ENCODE results near the gene CYP46A1.
A peak's percentile ranks its signal among the peaks of the same experiment; 100 is the strongest.

The CYP46A1 gene

DNA sequence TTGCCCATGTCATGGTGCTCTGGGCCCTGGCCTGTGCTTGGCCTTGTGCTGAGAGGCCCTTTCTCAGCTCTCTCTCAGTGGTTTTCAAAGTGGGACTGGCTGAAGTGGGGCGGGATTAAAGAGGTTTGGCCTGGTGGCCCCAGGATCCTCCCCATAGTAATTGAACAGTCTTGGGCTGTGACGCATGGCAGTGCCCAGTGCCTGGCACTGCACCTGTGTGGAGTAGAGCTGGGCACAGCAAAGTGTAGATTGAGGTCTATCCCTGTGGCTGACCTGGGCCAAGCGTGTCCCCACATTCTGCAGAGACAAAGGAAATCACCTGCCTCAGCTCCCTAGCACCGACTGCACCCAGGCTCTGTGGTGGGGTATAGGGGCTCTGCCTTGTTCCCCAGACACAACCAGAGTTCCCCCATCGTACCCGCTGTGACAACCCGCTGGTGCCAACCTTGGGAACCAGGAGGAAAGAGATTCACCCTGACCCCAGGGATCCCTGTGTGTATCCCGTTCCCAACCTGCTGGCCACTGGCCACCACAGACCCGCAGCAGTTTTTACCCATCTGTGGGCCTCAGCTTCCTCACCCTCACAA lies 9.9 kb upstream of the CYP46A1 start:
- TF ChIP-seq, protein P1, sequence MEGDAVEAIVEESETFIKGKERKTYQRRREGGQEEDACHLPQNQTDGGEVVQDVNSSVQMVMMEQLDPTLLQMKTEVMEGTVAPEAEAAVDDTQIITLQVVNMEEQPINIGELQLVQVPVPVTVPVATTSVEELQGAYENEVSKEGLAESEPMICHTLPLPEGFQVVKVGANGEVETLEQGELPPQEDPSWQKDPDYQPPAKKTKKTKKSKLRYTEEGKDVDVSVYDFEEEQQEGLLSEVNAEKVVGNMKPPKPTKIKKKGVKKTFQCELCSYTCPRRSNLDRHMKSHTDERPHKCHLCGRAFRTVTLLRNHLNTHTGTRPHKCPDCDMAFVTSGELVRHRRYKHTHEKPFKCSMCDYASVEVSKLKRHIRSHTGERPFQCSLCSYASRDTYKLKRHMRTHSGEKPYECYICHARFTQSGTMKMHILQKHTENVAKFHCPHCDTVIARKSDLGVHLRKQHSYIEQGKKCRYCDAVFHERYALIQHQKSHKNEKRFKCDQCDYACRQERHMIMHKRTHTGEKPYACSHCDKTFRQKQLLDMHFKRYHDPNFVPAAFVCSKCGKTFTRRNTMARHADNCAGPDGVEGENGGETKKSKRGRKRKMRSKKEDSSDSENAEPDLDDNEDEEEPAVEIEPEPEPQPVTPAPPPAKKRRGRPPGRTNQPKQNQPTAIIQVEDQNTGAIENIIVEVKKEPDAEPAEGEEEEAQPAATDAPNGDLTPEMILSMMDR (conservative IDR thresholded peaks at IDR 0.05; ENCODE audit: low read length), result no peak
- no peak for DNase-seq (ENCODE audit: low read depth)

DNA sequence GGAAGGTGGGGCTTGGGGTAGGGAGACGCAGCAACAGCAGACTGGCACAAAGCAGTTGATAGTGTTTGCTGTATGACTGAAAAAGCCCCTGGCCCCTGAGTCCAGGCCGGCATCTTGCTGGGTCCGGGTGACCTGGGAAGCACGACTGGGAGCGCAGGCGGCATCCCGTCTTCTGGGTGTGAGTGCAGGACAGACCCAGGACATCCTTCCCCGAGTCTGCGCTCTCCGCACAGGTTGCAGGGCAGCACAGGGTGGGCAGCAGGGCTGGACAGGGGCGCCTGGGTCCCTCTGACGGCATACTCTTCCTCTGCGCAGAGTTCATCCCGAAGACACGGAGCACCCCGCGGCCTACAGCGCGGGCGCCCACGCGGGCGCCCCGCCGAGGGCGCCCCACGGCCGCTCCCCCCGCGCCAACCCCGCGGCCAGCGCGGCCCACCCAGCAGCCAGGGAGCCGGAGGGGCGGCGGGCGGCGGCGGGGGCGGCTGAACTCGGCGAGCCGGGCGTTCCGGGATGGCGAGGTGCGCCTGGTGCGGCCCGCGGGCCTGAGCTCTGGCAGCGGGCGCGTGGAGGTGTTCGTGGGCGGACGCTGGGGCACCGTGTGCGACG lies 9.2 kb upstream of the CYP46A1 start:
- no peak for DNase-seq (ENCODE audit: low read depth)
- H3K4me3 ChIP-seq (ENCODE audit: low read length), result no peak overlapping the region
- TF ChIP-seq, protein P1 (conservative IDR thresholded peaks at IDR 0.05; ENCODE audit: low read length), result no peak

More for the DNA sequence above, 9.9 kb upstream of the CYP46A1 start:
- no peak overlapping the region for H3K4me3 ChIP-seq (ENCODE audit: low read length)

DNA sequence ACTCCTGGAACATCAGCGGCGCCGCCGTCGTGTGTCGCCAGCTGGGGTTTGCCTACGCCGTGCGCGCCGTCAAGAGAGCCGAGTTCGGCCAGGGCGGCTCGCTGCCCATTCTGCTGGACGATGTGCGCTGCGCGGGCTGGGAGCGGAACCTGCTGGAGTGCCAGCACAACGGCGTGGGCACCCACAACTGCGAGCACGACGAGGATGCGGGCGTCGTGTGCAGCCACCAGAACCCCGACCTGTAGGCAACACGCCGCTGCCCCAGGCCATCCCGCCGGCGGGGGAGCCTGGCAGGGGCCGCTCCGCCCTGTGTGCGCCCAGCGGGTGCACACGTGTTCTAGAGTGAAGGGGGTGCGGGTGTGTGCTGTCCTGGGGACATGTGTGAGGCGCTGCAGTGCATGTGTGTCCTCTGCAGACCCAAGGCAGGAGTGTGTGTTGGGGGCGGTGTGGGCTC lies 8.7 kb upstream of the CYP46A1 start:
- DNase-seq (ENCODE audit: low read depth), result no peak
- TF ChIP-seq, protein P1 (conservative IDR thresholded peaks at IDR 0.05; ENCODE audit: low read length), result no peak
- no peak overlapping the region for H3K4me3 ChIP-seq (ENCODE audit: low read length)

DNA sequence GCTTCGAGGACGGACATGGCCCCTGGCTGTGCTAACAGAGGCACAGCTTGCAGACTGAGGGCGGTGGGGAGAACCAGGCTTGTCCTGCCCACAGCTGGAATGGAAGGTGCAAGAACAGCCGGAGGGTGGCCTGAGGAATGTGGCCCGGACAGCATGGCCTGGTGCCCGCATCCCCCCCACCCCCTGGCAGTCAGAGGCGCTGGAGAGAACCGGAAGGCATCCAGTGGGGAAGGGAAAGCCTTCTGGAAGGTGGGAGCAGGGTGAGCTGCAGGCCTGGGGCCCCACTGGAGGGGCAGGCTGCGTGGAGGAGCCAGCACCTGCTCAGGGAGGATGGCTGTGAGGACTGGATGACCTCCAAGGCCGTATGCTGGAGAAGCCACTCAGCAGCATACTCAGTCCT lies 8.1 kb upstream of the CYP46A1 start:
- H3K4me3 ChIP-seq (ENCODE audit: low read length), result no peak overlapping the region
- TF ChIP-seq, protein P1 (conservative IDR thresholded peaks at IDR 0.05; ENCODE audit: low read length), result no peak
- no peak for DNase-seq (ENCODE audit: low read depth)

DNA sequence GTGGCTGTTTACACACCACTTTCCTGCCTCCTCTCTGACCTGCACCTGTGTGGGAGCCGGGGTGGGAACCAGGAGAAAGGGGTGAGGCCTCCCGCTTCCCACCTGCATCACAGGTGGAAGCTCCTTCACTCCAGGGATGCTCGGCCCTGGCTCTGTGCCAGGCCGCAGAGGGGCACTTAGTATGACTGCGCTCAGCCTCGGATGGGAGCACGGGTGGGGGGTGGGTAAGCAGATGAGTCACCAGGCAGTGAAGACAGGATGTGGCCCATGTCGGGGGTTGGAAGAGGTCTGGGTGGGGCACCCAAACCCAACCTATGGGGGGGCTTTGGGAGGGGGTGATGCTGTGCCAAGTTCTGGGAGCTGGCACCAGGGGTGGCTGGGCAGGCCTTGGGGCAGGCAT lies 7.4 kb upstream of the CYP46A1 start:
- DNase-seq (ENCODE audit: low read depth), result no peak
- H3K4me3 ChIP-seq (ENCODE audit: low read length), result no peak overlapping the region
- TF ChIP-seq, protein P1 (conservative IDR thresholded peaks at IDR 0.05; ENCODE audit: low read length), result no peak

DNA sequence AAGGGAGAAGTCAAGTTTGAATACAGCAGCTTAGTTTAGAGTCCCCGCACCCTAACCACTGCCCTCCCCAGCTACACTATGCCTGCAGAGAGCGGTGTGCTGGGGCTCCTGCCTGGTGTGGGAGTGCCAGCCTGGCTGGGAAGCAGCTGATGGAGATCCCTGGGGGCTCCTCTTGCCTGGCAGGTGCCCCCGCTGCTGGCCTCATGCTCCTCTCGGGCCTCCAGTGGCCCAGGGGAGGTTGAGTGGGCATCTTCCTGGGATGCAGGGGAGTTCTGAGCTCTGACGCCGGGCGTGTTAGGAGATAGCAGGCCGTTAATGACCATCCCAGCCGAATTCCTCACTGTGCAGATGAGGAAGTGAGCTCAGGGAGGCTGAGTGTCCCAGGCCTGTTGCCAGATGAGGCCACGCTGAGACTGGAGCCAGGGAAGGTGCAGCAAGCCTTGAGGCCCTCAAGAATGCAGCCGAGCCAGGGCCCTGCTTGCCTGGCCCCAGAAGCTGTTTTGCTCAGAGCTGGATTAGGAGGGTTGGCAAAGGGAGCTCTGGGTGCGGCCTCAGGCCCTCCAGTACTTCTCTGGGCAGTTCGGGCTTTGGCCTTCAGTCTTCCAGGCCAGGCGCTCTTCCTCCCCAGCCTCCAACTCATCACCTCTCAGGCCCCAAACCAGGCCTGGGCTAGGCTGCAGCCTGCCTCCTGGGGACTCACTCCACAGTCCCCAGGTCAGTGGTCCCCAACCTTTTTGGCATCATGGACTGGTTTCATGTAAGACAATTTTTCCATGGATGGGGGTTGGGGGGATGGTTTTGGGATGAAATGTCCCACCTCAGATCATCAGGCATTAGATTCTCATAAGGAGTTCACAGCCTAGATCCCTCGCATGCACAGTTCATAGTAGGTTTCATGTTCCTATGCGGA lies 6.6 kb upstream of the CYP46A1 start:
- TF ChIP-seq, protein P1 (conservative IDR thresholded peaks at IDR 0.05; ENCODE audit: low read length), result no peak
- no peak overlapping the region for H3K4me3 ChIP-seq (ENCODE audit: low read length)
- peak; percentile 13 for DNase-seq (ENCODE audit: low read depth)

Data from AG10803 (cell line).